ENCODE measurements around the gene CERK. TPM values are rescaled to one million over a fixed set of nuclear protein-coding genes. Genes with fewer than 3 reads are reported as not detected.
A peak's percentile ranks its signal among the peaks of the same experiment; 100 is the strongest.

CERK gene
- total and polyA plus RNA-seq, 2 of the 13 experiments (the other 11 are each of a cell fraction or from before 2014, with no cell fraction given), result 40.3 to 41.9 TPM

DNA sequence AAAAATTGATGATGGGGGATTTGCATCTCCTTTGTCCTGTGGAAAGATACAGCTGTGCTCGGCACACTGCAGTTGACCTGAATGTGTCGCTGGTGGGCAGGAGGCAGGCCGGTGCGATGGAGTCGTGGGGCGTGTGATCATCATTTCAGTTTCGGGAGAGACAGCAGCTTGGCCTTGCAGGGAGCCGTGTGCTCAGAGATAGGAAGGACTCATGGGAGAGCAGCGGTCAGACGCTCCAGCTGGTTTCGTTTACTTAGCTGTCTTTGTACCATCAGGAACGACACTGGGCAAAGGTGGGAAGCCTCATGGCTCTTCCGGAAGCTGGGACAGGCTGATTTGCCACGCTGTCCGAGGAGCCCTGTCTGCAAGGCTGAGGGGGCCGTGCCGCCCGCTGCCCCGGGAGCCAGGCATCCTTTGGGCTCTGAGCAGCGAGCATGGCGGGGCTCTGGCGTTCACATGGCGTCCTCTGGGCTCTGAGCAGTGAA, 85.2 kb downstream of the CERK start (continued):
- TF ChIP-seq ZNF883 (CRISPR knock-in tag; IDR thresholded peaks at IDR 0.05; ENCODE audit: not compliant biosample characterization) (peak; percentile 30), GFI1 (CRISPR knock-in tag; IDR thresholded peaks at IDR 0.05; ENCODE audit: borderline replicate concordance) (no peak; the same call in 1 of the 2 replicates), ZNF792 (CRISPR knock-in tag; IDR thresholded peaks at IDR 0.05) (0 out of 2 replicates have a peak, but pooled peaks have one; percentile 59), ONECUT2 (CRISPR knock-in tag; IDR thresholded peaks at IDR 0.05) (no peak), ZNF775 (CRISPR knock-in tag; IDR thresholded peaks at IDR 0.05; ENCODE audit: borderline replicate concordance) (no peak), ETV6 (CRISPR knock-in tag; conservative IDR thresholded peaks at IDR 0.05) (no peak), NFATC3 (CRISPR knock-in tag; IDR thresholded peaks at IDR 0.05) (no peak), SSRP1 (CRISPR knock-in tag; IDR thresholded peaks at IDR 0.05) (no peak), SUZ12 (IDR thresholded peaks at IDR 0.05; ENCODE audit: low read depth, low read length) (no peak), SRSF9 (IDR thresholded peaks at IDR 0.05; ENCODE audit: borderline replicate concordance, insufficient read depth, low read depth, low read length, poor library complexity, severe bottlenecking) (no peak), ZNF850 (CRISPR knock-in tag; conservative IDR thresholded peaks at IDR 0.05) (no peak)
- TF ChIP-seq, protein P1, sequence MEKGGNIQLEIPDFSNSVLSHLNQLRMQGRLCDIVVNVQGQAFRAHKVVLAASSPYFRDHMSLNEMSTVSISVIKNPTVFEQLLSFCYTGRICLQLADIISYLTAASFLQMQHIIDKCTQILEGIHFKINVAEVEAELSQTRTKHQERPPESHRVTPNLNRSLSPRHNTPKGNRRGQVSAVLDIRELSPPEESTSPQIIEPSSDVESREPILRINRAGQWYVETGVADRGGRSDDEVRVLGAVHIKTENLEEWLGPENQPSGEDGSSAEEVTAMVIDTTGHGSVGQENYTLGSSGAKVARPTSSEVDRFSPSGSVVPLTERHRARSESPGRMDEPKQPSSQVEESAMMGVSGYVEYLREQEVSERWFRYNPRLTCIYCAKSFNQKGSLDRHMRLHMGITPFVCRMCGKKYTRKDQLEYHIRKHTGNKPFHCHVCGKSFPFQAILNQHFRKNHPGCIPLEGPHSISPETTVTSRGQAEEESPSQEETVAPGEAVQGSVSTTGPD (CRISPR knock-in tag; IDR thresholded peaks at IDR 0.05), result 0 out of 2 replicates have a peak, but pooled peaks have one; percentile 14
- TF ChIP-seq, protein P2, sequence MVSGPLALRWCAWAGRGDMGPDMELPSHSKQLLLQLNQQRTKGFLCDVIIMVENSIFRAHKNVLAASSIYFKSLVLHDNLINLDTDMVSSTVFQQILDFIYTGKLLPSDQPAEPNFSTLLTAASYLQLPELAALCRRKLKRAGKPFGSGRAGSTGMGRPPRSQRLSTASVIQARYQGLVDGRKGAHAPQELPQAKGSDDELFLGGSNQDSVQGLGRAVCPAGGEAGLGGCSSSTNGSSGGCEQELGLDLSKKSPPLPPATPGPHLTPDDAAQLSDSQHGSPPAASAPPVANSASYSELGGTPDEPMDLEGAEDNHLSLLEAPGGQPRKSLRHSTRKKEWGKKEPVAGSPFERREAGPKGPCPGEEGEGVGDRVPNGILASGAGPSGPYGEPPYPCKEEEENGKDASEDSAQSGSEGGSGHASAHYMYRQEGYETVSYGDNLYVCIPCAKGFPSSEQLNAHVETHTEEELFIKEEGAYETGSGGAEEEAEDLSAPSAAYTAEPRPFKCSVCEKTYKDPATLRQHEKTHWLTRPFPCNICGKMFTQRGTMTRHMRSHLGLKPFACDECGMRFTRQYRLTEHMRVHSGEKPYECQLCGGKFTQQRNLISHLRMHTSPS (CRISPR knock-in tag; IDR thresholded peaks at IDR 0.05; ENCODE audit: low read depth), result peak; percentile 79
- TF ChIP-seq, protein P3, sequence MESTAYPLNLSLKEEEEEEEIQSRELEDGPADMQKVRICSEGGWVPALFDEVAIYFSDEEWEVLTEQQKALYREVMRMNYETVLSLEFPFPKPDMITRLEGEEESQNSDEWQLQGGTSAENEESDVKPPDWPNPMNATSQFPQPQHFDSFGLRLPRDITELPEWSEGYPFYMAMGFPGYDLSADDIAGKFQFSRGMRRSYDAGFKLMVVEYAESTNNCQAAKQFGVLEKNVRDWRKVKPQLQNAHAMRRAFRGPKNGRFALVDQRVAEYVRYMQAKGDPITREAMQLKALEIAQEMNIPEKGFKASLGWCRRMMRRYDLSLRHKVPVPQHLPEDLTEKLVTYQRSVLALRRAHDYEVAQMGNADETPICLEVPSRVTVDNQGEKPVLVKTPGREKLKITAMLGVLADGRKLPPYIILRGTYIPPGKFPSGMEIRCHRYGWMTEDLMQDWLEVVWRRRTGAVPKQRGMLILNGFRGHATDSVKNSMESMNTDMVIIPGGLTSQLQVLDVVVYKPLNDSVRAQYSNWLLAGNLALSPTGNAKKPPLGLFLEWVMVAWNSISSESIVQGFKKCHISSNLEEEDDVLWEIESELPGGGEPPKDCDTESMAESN (CRISPR knock-in tag; conservative IDR thresholded peaks at IDR 0.05), result no peak
- TF ChIP-seq, protein P4, sequence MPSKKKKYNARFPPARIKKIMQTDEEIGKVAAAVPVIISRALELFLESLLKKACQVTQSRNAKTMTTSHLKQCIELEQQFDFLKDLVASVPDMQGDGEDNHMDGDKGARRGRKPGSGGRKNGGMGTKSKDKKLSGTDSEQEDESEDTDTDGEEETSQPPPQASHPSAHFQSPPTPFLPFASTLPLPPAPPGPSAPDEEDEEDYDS (CRISPR knock-in tag; IDR thresholded peaks at IDR 0.05), result no peak
- TF ChIP-seq, protein P5, sequence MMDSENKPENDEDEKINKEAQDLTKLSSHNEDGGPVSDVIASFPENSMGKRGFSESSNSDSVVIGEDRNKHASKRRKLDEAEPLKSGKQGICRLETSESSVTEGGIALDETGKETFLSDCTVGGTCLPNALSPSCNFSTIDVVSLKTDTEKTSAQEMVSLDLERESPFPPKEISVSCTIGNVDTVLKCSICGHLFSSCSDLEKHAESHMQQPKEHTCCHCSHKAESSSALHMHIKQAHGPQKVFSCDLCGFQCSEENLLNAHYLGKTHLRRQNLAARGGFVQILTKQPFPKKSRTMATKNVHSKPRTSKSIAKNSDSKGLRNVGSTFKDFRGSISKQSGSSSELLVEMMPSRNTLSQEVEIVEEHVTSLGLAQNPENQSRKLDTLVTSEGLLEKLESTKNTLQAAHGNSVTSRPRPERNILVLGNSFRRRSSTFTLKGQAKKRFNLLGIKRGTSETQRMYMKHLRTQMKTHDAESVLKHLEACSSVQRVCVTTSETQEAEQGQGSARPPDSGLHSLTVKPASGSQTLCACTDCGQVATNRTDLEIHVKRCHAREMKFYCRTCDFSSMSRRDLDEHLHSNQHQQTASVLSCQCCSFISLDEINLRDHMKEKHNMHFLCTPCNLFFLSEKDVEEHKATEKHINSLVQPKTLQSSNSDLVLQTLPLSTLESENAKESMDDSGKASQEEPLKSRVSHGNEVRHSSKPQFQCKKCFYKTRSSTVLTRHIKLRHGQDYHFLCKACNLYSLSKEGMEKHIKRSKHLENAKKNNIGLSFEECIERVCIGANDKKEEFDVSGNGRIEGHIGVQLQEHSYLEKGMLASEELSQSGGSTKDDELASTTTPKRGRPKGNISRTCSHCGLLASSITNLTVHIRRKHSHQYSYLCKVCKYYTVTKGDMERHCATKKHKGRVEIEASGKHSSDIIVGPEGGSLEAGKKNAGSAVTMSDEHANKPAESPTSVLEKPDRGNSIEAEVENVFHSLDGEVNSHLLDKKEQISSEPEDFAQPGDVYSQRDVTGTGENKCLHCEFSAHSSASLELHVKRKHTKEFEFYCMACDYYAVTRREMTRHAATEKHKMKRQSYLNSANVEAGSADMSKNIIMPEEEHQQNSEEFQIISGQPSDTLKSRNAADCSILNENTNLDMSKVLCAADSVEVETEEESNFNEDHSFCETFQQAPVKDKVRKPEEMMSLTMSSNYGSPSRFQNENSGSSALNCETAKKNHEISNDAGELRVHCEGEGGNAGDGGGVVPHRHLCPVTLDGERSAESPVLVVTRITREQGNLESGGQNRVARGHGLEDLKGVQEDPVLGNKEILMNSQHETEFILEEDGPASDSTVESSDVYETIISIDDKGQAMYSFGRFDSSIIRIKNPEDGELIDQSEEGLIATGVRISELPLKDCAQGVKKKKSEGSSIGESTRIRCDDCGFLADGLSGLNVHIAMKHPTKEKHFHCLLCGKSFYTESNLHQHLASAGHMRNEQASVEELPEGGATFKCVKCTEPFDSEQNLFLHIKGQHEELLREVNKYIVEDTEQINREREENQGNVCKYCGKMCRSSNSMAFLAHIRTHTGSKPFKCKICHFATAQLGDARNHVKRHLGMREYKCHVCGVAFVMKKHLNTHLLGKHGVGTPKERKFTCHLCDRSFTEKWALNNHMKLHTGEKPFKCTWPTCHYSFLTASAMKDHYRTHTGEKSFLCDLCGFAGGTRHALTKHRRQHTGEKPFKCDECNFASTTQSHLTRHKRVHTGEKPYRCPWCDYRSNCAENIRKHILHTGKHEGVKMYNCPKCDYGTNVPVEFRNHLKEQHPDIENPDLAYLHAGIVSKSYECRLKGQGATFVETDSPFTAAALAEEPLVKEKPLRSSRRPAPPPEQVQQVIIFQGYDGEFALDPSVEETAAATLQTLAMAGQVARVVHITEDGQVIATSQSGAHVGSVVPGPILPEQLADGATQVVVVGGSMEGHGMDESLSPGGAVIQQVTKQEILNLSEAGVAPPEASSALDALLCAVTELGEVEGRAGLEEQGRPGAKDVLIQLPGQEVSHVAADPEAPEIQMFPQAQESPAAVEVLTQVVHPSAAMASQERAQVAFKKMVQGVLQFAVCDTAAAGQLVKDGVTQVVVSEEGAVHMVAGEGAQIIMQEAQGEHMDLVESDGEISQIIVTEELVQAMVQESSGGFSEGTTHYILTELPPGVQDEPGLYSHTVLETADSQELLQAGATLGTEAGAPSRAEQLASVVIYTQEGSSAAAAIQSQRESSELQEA (CRISPR knock-in tag; IDR thresholded peaks at IDR 0.05; ENCODE audit: not compliant biosample characterization), result no peak

Data from HepG2 (cell line).